HepG2 (cell line): ENCODE measurements around the gene SELENOV. TPM values are rescaled to one million over a fixed set of nuclear protein-coding genes. Genes with fewer than 3 reads are reported as not detected.

ENCODE experiments used
- ATAC-seq: fragments of 200-7000 bp; cut with Tn5 transposase; 3 replicates; pipeline ENCODE4 v1.9.1; 2020; ENCODE audit warnings: mild to moderate bottlenecking, moderate library complexity
- BruUV-seq: library from RNA; stranded (reverse); fragments of 400-500 nt; replicated peaks from 2 replicates; lab custom pipeline; 2021; lab: Mats Ljungman, UMichigan
- CTCF ChIA-PET: fragments of 300-600 bp; formaldehyde crosslinking; extraction: SDS; loops from one replicate; lab custom pipeline; 2021; ENCODE audit warnings: low total read pairs, inconsistent platforms, low intra/inter-chr PET ratio; lab: Yijun Ruan, JAX
- POLR2A ChIA-PET: fragments of 350-600 bp; sonication (Branson Sonifier 250); formaldehyde crosslinking; loops from one replicate; lab custom pipeline; 2020; ENCODE audit warnings: antibody characterized with exemption, inconsistent platforms; lab: Yijun Ruan, JAX
- DNase-seq: peaks from one replicate; pipeline ENCODE4 v3.0.0-alpha.2; 2015; ENCODE audit warnings: low spot score
- FAIRE-seq: peaks from 3 replicates; lab custom pipeline; 2011; peaks lifted over from hg19 to GRCh38; lab: Jason Lieb, UNC
- H2AFZ ChIP-seq: one replicate; pipeline ENCODE4 v1.6.1; 2011; ENCODE audit warnings: low read length, inconsistent platforms
- H3K27ac ChIP-seq: fragments of 300-600 bp; 3 replicates; pipeline ENCODE4 v1.8.0; 2011; ENCODE audit warnings: mixed run types, mild to moderate bottlenecking, mixed read lengths, low read length, inconsistent platforms; ENCODE audit not compliant: insufficient read depth; ENCODE audit errors: extremely low read length
- H3K27me3 ChIP-seq, 2 experiments: fragments of 200-600 bp in 1 of 2; 2 replicates in 1 of 2; 3 replicates in 1 of 2; pipeline versions ENCODE4 v1.6.0 to v1.8.0; 2011; ENCODE audit warnings: low read length in 2 of 2, mild to moderate bottlenecking in 2 of 2, moderate library complexity in 2 of 2, inconsistent platforms in 1 of 2; ENCODE audit not compliant: insufficient read depth in 2 of 2, control insufficient read depth in 1 of 2
- H3K36me3 ChIP-seq, 2 experiments: fragments of 200-600 bp in 1 of 2; replicated peaks in 1 of 2; 2 replicates in 1 of 2; 3 replicates in 1 of 2; pipeline versions ENCODE4 v1.5.1 to v1.8.0; 2011; ENCODE audit warnings: low read length in 2 of 2, inconsistent platforms in 1 of 2; ENCODE audit not compliant: insufficient read depth in 2 of 2, control insufficient read depth in 1 of 2
- H3K4me1 ChIP-seq: 2 replicates; pipeline ENCODE4 v1.5.1; 2012; ENCODE audit warnings: low read length, inconsistent platforms; ENCODE audit not compliant: insufficient read depth
- H3K4me2 ChIP-seq: 2 replicates; pipeline ENCODE4 v1.6.0; 2011; ENCODE audit warnings: low read depth, low read length, inconsistent platforms
- H3K4me3 ChIP-seq, 3 experiments: fragments of 200-600 bp in 1 of 3; sonication (generic), shearing (Covaris generic) in 1 of 3; replicated peaks in 1 of 3; 2 replicates each; pipeline ENCODE4 v1.5.1; 2011 to 2016; ENCODE audit warnings: low read length in 3 of 3, inconsistent platforms in 2 of 3, low read depth in 2 of 3, mild to moderate bottlenecking in 2 of 3, control low read depth in 1 of 3, mixed read lengths in 1 of 3; ENCODE audit not compliant: insufficient read depth in 1 of 3
- H3K79me2 ChIP-seq: one replicate; pipeline ENCODE4 v1.6.1; 2011; ENCODE audit warnings: low read length, inconsistent platforms; ENCODE audit not compliant: insufficient read depth
- H3K9ac ChIP-seq: 2 replicates; pipeline ENCODE4 v1.6.0; 2011; ENCODE audit warnings: mild to moderate bottlenecking, low read depth, low read length, inconsistent platforms; ENCODE audit not compliant: insufficient read depth
- H3K9me3 ChIP-seq: 2 replicates; pipeline ENCODE4 v1.5.1; 2012; ENCODE audit warnings: mild to moderate bottlenecking, low read length
- H4K20me1 ChIP-seq: 2 replicates; pipeline ENCODE4 v1.6.0; 2011; ENCODE audit warnings: inconsistent platforms, mild to moderate bottlenecking, low read length, moderate library complexity; ENCODE audit not compliant: insufficient read depth
- CAMTA2 ChIP-seq: sonication (generic); formaldehyde crosslinking; IDR thresholded peaks from 2 replicates; pipeline ENCODE4 v1.4.0; 2020; ENCODE audit warnings: mild to moderate bottlenecking, missing genetic modification reagents, borderline replicate concordance
- GTF2F1 ChIP-seq: fragments of 150-350 bp; IDR thresholded peaks from 2 replicates; pipeline ENCODE4 v1.6.1; 2014; ENCODE audit warnings: low read length
- MAZ ChIP-seq, 2 experiments: sonication (generic) in 1 of 2; formaldehyde crosslinking in 1 of 2; IDR thresholded peaks; 2 replicates each; pipeline versions ENCODE4 v1.5.0 to v1.6.1; 2012 to 2020; ENCODE audit warnings: low read depth in 2 of 2, mild to moderate bottlenecking in 2 of 2, borderline replicate concordance in 1 of 2, improper control_type of control experiment in 1 of 2, low read length in 1 of 2, missing genetic modification reagents in 1 of 2, moderate library complexity in 1 of 2
- NCOA2 ChIP-seq: sonication (generic); formaldehyde crosslinking; IDR thresholded peaks from 2 replicates; pipeline ENCODE4 v1.8.0; 2022; ENCODE audit warnings: inconsistent platforms
- NFE2L2 ChIP-seq: fragments of 150-350 bp; IDR thresholded peaks from 2 replicates; pipeline ENCODE4 v1.6.1; 2014; ENCODE audit warnings: low read length
- NR2C2 ChIP-seq: sonication (generic); formaldehyde crosslinking; IDR thresholded peaks from 2 replicates; pipeline ENCODE4 v1.4.0; 2020; ENCODE audit warnings: missing genetic modification reagents, mild to moderate bottlenecking, moderate library complexity, borderline replicate concordance
- REPIN1 ChIP-seq: sonication (generic); formaldehyde crosslinking; IDR thresholded peaks from 2 replicates; pipeline ENCODE4 v1.8.0; 2022; ENCODE audit warnings: missing genetic modification reagents, low read depth, mild to moderate bottlenecking, borderline replicate concordance
- RFXAP ChIP-seq: sonication (generic); formaldehyde crosslinking; IDR thresholded peaks from 2 replicates; pipeline ENCODE4 v1.4.0; 2020; ENCODE audit warnings: missing genetic modification reagents, borderline replicate concordance
- SIN3B ChIP-seq: fragments of 150-350 bp; IDR thresholded peaks from 2 replicates; pipeline ENCODE4 v1.6.1; 2014; ENCODE audit warnings: low read length
- SP1 ChIP-seq, 2 experiments: fragments of 450-650 bp in 1 of 2; sonication (generic) in 1 of 2; formaldehyde crosslinking in 1 of 2; IDR thresholded peaks; 2 replicates each; pipeline versions ENCODE4 v1.4.0 to v1.6.1; 2016 to 2020; ENCODE audit warnings: missing genetic modification reagents in 1 of 2
- YEATS2 ChIP-seq: sonication (generic); formaldehyde crosslinking; IDR thresholded peaks from 2 replicates; pipeline ENCODE4 v1.4.0; 2020; ENCODE audit warnings: missing genetic modification reagents, borderline replicate concordance
- ZNF557 ChIP-seq: sonication (generic); formaldehyde crosslinking; IDR thresholded peaks from 2 replicates; pipeline ENCODE4 v1.4.0; 2020; ENCODE audit warnings: missing genetic modification reagents
- ZNF577 ChIP-seq: sonication (generic); formaldehyde crosslinking; IDR thresholded peaks from 2 replicates; pipeline ENCODE4 v1.4.0; 2020; ENCODE audit warnings: mild to moderate bottlenecking, low read depth, missing genetic modification reagents, borderline replicate concordance
- ZNF841 ChIP-seq: sonication (generic); formaldehyde crosslinking; IDR thresholded peaks from 2 replicates; pipeline ENCODE4 v1.8.1; 2023; ENCODE audit warnings: missing genetic modification reagents, borderline replicate concordance
- WGBS: methylation state at CpG from one replicate; pipeline ENCODE4 v1.1.6; 2017; ENCODE audit warnings: low lambda C conversion rate; 5-methylcytosine and 5-hydroxymethylcytosine counted together
- in situ Hi-C: cut with HindIII; loops from 2 replicates; pipeline ENCODE4 v1.10.0; 2017; ENCODE audit warnings: low pct_unique_long_range_greater_than_20kb; ENCODE audit not compliant: extremely low pct_ligation_motif_present
- intact Hi-C: fragments of 100-400 bp; cut with micrococcal nuclease; formaldehyde crosslinking; loops from one replicate; pipeline ENCODE4 v1.10.0; 2022; ENCODE audit not compliant: unreplicated experiment
- polyA plus RNA-seq, 8 experiments: library from polyadenylated mRNA; depleted of rRNA in 3 of 8; stranded (reverse) in 7 of 8; unstranded in 1 of 8; fragments of >200 nt; fragmentation: Illumina TruSeq in 4 of 8; extraction: Trizol in 4 of 8; gene quantifications; 2 replicates each; pipeline versions ENCODE4 v1.2.1 to v1.2.3, GENCODE V29; 2011 to 2016; ENCODE audit warnings: low read depth in 4 of 8, missing spikeins in 1 of 8, mixed read lengths in 1 of 8; ENCODE audit not compliant: insufficient read depth in 1 of 8
- total RNA-seq, 5 experiments: library from RNA; depleted of rRNA; stranded (reverse); fragments of >200 nt; fragmentation: Illumina TruSeq; extraction: Trizol; gene quantifications; 2 replicates each; pipeline ENCODE4 v1.2.3, GENCODE V29; 2016; ENCODE audit warnings: low read depth in 1 of 5
- TF ChIP-seq, protein P1 (sequence below): sonication (generic); formaldehyde crosslinking; IDR thresholded peaks from 2 replicates; pipeline ENCODE4 v1.8.0; 2022; ENCODE audit warnings: missing genetic modification reagents, mild to moderate bottlenecking, moderate library complexity, borderline replicate concordance
- TF ChIP-seq, protein P2 (sequence below): sonication (generic); formaldehyde crosslinking; IDR thresholded peaks from 2 replicates; pipeline ENCODE4 v1.8.0; 2022; ENCODE audit warnings: mild to moderate bottlenecking, missing genetic modification reagents, borderline replicate concordance
- TF ChIP-seq, protein P3 (sequence below): sonication (generic); formaldehyde crosslinking; IDR thresholded peaks from 2 replicates; pipeline ENCODE4 v1.4.0; 2020; ENCODE audit warnings: missing genetic modification reagents

Gene SELENOV
- total and polyA plus RNA-seq, 2 of the 13 experiments (the other 11 are each of a cell fraction or from before 2014, with no cell fraction given) = not detected

DNA sequence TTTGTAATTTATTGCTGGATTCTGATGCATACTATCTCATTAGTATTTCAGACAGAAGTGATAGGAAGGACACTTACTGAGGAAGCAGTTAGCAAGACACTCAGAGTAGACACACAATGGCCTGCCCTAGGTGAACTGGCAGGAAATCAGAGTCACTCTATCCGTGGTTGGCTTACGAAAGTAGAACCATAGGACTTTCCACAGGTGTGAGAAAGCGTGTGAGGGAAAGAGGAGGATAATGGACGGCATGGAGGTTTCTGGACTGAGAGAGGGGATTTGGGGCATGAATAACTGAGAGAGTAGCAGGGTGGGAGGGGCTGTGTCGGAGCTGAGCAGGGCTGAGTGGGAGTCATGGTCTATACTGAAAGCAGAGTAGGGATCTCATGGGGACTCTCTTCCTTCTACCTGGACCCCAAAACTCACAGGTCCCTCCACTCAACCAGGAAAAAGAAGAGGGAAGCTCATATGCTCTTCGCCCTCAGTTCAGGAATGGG, 43.7 kb downstream of the SELENOV start:
- no TSS peak for BruUV-seq
- POLR2A ChIA-PET = no interaction called here
- in situ Hi-C loops = no loop called here
- H3K27ac ChIP-seq = no peak overlapping the region
- no peak for TF ChIP-seq REPIN1
- TF ChIP-seq, protein P1, sequence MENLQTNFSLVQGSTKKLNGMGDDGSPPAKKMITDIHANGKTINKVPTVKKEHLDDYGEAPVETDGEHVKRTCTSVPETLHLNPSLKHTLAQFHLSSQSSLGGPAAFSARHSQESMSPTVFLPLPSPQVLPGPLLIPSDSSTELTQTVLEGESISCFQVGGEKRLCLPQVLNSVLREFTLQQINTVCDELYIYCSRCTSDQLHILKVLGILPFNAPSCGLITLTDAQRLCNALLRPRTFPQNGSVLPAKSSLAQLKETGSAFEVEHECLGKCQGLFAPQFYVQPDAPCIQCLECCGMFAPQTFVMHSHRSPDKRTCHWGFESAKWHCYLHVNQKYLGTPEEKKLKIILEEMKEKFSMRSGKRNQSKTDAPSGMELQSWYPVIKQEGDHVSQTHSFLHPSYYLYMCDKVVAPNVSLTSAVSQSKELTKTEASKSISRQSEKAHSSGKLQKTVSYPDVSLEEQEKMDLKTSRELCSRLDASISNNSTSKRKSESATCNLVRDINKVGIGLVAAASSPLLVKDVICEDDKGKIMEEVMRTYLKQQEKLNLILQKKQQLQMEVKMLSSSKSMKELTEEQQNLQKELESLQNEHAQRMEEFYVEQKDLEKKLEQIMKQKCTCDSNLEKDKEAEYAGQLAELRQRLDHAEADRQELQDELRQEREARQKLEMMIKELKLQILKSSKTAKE (CRISPR knock-in tag) = no peak
- TF ChIP-seq, protein P2, sequence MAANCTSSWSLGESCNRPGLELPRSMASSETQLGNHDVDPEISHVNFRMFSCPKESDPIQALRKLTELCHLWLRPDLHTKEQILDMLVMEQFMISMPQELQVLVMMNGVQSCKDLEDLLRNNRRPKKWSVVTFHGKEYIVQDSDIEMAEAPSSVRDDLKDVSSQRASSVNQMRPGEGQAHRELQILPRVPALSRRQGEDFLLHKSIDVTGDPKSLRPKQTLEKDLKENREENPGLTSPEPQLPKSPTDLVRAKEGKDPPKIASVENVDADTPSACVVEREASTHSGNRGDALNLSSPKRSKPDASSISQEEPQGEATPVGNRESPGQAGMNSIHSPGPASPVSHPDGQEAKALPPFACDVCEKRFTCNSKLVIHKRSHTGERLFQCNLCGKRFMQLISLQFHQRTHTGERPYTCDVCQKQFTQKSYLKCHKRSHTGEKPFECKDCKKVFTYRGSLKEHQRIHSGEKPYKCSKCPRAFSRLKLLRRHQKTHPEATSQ (CRISPR knock-in tag) = no peak
- TF ChIP-seq NR2C2 = no peak
- no peak for TF ChIP-seq ZNF577 (CRISPR knock-in tag)
- TF ChIP-seq GTF2F1 = no peak
- no peak for TF ChIP-seq ZNF841 (CRISPR knock-in tag)
- TF ChIP-seq, protein P3, sequence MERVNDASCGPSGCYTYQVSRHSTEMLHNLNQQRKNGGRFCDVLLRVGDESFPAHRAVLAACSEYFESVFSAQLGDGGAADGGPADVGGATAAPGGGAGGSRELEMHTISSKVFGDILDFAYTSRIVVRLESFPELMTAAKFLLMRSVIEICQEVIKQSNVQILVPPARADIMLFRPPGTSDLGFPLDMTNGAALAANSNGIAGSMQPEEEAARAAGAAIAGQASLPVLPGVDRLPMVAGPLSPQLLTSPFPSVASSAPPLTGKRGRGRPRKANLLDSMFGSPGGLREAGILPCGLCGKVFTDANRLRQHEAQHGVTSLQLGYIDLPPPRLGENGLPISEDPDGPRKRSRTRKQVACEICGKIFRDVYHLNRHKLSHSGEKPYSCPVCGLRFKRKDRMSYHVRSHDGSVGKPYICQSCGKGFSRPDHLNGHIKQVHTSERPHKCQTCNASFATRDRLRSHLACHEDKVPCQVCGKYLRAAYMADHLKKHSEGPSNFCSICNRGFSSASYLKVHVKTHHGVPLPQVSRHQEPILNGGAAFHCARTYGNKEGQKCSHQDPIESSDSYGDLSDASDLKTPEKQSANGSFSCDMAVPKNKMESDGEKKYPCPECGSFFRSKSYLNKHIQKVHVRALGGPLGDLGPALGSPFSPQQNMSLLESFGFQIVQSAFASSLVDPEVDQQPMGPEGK = no peak
- TF ChIP-seq MAZ (IDR thresholded peaks at IDR 0.05; ENCODE audit: borderline replicate concordance, low read depth, low read length) = no peak
- TF ChIP-seq MAZ (CRISPR knock-in tag; IDR thresholded peaks at IDR 0.05; ENCODE audit: low read depth) = no peak
- TF ChIP-seq YEATS2 (CRISPR knock-in tag) = no peak
- no peak for TF ChIP-seq CAMTA2
- TF ChIP-seq SIN3B = no peak
- no peak for TF ChIP-seq NFE2L2
- TF ChIP-seq NCOA2 (CRISPR knock-in tag) = no peak
- no peak for TF ChIP-seq SP1 (IDR thresholded peaks at IDR 0.05)
- no peak for TF ChIP-seq SP1 (CRISPR knock-in tag; IDR thresholded peaks at IDR 0.05)
- no peak for TF ChIP-seq ZNF557 (CRISPR knock-in tag)
- no peak for TF ChIP-seq RFXAP (CRISPR knock-in tag)
- TF ChIP-seq, all 625 proteins: peak for 0
- WGBS = 45% methylated on average over 6 of the region's 6 CpGs
- FAIRE-seq (no peak), ATAC-seq (0 out of 3 replicates have a peak, but pooled peaks have one; percentile 20), DNase-seq (no peak)
- Histone ChIP-seq H3K4me3 (peak overlapping the region in 2 of 3 experiments; percentile 43 to 53; a peak in 2 of 6 replicates), H2AFZ (peak overlapping the region; percentile 66), H3K79me2 (no peaks in the 10 kb centered on the region), H3K4me1 (peaks cover 26% of the 10 kb centered on the region), H3K9ac (no peak overlapping the region), H4K20me1 (no peaks in the 10 kb centered on the region), H3K27me3 (no peaks in the 10 kb centered on the region), H3K9me3 (no peaks in the 10 kb centered on the region), H3K36me3 (no peaks in the 10 kb centered on the region), H3K4me2 (peak overlapping the region; percentile 74)
- intact Hi-C loops = no loop called here
- CTCF ChIA-PET = no interaction called here
